Uterus (tissue), 4 donors: ENCODE data around the gene AREL1. TPM values are rescaled to one million over a fixed set of nuclear protein-coding genes. Genes with fewer than 3 reads are reported as not detected.

Experiments used
- DNase-seq, 2 donors: peaks; one replicate each; pipeline ENCODE4 v3.0.0-alpha.2; 2019 to 2020
- H3K27ac ChIP-seq, 2 donors: fragments of 200-600 bp; sonication (generic); 1 replicate in 1 of 2; 2 replicates in 1 of 2; pipeline ENCODE4 v1.5.1; 2016 to 2018
- H3K27me3 ChIP-seq, 2 donors: fragments of 200-600 bp; sonication (generic); one replicate each; pipeline ENCODE4 v1.5.1; 2018 to 2019; ENCODE audit warnings: control low read depth in 1 of 2
- H3K36me3 ChIP-seq, 2 donors: fragments of 200-600 bp; sonication (generic); one replicate each; pipeline ENCODE4 v1.5.1; 2019; ENCODE audit warnings: control low read depth in 1 of 2
- H3K4me1 ChIP-seq, 2 donors: fragments of 200-600 bp; sonication (generic); one replicate each; pipeline ENCODE4 v1.5.1; 2018 to 2019; ENCODE audit warnings: control low read depth in 1 of 2
- H3K4me3 ChIP-seq, 2 donors: fragments of 200-600 bp; sonication (generic); 1 replicate in 1 of 2; 2 replicates in 1 of 2; pipeline ENCODE4 v1.5.1; 2018 to 2019; ENCODE audit warnings: mild to moderate bottlenecking in 1 of 2
- H3K9me3 ChIP-seq, 2 donors: fragments of 200-600 bp; sonication (generic); one replicate each; pipeline ENCODE4 v1.5.1; 2019; ENCODE audit warnings: control low read depth in 1 of 2
- POLR2A ChIP-seq, 2 donors: fragments of 450-650 bp; IDR thresholded peaks; one replicate each; pipeline ENCODE4 v1.6.1; 2016; ENCODE audit warnings: antibody characterized with exemption in 2 of 2, mild to moderate bottlenecking in 1 of 2, moderate library complexity in 1 of 2
- intact Hi-C: fragments of 100-400 bp; cut with DNase I; formaldehyde crosslinking; loops from one replicate; pipeline ENCODE4 v1.15.1; 2023; ENCODE audit warnings: low total_unique reads
- small RNA-seq: library from RNA; depleted of rRNA; stranded (forward); fragments of <200 nt; gene quantifications from one replicate; pipeline ENCODE3, GENCODE V24; 2016
- total RNA-seq, 4 donors: library from RNA; depleted of rRNA in 3 of 4; stranded (reverse); fragments of >200 nt in 3 of 4; gene quantifications; one replicate each; pipeline versions ENCODE4 v1.1.0 to v1.2.4, GENCODE V29; 2014 to 2023
- TF ChIP-seq, protein P1 (sequence below), 4 experiments: fragments of 200-600 bp in 2 of 4; fragments of 450-650 bp in 2 of 4; sonication (generic) in 2 of 4; IDR thresholded peaks; one replicate each; pipeline ENCODE4 v1.5.1; 2016 to 2019; ENCODE audit warnings: antibody characterized with exemption in 4 of 4, mild to moderate bottlenecking in 2 of 4, moderate library complexity in 1 of 4
- donor health status: DM: yes; HTN: yes; CAD: no.

Gene AREL1
- total RNA-seq, 4 donors from 2014 or later = 2.1 to 33.8 (median 22.3) TPM

DNA sequence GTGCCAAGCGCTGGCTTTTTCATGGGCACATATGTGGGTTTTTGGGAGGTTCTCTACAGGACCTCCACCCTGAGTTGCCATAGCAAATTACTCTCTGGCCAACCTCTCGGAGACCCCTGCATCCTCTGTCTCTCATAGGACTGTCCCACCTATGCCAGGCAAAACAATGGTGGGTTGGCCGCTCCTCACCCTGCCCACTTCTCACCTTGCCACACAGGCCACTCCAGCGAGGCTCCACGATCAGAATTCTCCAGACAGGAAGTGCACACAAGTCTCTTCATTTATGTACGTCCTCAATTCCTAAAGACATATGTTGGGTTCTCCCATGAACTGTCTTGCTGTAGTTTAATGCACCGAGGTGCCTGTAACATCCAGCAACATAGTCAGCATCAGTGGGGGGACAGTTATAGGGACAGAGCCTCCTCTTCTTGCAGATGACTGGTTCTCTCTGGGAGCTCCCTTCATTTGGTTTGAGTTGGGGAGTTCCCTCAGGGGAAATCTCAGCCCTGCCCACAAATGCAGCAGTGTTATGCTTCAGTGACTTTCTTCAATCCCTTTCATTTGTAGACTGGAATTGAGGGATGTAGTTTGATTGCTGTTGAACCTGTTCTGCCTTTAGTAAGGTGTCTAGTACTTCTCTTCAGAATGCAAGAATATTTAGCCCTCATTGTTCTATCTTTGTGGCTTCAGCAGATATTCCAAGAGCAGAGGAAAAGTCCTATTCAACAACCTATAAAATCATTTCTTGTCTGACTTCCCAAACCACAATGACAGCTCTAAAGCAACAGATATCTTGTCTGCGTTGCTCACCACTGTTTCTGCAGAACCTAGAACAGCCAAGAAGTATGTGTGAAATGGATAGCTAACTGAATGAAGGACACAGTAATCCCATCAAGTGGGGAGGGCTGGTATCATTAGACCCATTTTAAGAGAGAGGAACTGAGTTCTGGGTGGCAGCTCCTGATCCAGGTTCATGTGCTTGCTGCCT is 98.1 kb downstream of the AREL1 start:
- H3K4me1 ChIP-seq = peaks cover 0 to 15% of the 10 kb centered on the region in 2 donors
- H3K36me3 ChIP-seq = no peaks in the 10 kb centered on the region
- no peaks in the 10 kb centered on the region for H3K9me3 ChIP-seq
- no peak overlapping the region for H3K4me3 ChIP-seq
- H3K27ac ChIP-seq = no peak overlapping the region
- TF ChIP-seq POLR2A (IDR thresholded peaks at IDR 0.05) = no peak
- TF ChIP-seq, protein P1, sequence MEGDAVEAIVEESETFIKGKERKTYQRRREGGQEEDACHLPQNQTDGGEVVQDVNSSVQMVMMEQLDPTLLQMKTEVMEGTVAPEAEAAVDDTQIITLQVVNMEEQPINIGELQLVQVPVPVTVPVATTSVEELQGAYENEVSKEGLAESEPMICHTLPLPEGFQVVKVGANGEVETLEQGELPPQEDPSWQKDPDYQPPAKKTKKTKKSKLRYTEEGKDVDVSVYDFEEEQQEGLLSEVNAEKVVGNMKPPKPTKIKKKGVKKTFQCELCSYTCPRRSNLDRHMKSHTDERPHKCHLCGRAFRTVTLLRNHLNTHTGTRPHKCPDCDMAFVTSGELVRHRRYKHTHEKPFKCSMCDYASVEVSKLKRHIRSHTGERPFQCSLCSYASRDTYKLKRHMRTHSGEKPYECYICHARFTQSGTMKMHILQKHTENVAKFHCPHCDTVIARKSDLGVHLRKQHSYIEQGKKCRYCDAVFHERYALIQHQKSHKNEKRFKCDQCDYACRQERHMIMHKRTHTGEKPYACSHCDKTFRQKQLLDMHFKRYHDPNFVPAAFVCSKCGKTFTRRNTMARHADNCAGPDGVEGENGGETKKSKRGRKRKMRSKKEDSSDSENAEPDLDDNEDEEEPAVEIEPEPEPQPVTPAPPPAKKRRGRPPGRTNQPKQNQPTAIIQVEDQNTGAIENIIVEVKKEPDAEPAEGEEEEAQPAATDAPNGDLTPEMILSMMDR (IDR thresholded peaks at IDR 0.05) = no peak
- no peaks in the 10 kb centered on the region for H3K27me3 ChIP-seq
- no peak for DNase-seq
- intact Hi-C loops = loop anchor here (5.0 kb wide), 1 partner anchor 113 kb away; no protein-coding TSS in a partner anchor

DNA sequence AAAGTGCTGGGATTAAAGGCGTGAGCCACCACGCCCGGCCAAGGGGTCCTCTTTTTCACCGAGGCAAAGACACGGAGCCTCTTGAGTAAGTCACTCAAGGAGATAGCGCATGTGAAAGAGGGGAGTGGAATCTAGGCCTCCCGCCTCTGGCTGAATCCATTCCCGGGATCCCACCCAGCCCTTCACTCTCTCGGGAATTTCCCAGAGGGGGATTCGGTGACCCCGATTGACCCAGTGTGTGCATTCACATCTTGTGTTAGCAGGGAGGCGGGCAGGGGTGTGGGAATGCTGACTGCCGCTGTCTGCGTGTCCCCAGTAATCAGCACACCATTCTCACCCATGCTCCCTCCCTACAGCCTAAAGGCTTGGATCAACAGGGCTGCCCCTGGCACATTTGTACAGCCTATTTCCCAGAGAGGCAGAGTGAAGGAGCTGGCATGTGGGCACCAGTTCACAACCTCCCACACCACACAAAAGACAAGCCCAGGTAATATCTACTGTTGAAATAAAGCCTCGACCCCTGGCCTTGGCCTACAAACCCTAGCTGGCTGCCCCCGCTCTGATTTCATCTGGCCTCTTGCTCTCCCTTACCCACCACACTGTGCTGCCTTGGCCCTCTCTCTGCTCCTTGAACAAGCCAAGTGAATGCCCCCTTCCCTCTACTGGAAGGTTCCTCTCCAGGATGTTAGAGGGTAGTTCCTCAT is 99.5 kb downstream of the AREL1 start:
- TF ChIP-seq POLR2A (IDR thresholded peaks at IDR 0.05) = no peak
- TF ChIP-seq, protein P1 (IDR thresholded peaks at IDR 0.05) = no peak
- no peak for DNase-seq
- no peaks in the 10 kb centered on the region for H3K9me3 ChIP-seq
- no peaks in the 10 kb centered on the region for H3K27me3 ChIP-seq
- H3K4me1 ChIP-seq = peaks cover 0 to 8% of the 10 kb centered on the region in 2 donors
- peak overlapping the region; percentile 68 to 83 for H3K27ac ChIP-seq
- no peaks in the 10 kb centered on the region for H3K36me3 ChIP-seq
- intact Hi-C loops = loop anchor here (5.0 kb wide), 1 partner anchor 111 kb away; no protein-coding TSS in a partner anchor
- no peak overlapping the region for H3K4me3 ChIP-seq

DNA sequence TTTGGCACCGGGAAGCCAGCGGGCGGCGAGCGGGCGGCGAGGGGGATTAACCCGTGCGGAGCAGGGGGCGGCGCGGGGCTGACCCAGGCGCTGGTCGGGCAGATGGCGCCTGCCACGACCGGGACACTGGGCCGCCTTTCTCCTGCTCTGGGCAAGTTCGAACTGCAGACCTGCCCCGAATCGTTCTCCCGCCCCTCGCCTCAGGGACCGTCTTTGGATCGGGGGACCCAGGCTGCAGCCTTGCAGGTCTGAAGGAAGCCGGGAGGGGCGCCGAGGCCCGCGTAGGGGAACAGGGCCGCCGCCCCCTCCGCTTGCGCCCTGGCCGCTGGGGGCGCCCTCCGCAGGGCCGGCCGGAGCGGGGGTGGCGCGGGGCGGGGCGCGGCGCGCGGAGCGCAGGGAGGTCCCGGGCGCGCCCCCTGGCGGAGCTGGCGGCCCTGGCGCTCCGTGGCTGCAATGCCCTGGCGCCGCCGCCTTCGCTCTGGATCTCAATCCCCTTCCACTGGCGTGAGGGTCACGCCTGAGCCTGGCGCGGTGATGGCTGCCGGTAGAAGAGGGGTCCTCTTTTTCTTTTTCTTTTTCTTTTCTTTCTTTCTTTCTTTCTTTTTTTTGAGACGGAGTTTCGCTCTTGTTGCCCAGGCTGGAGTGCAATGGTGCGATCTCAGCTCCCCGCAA is 100.4 kb downstream of the AREL1 start:
- TF ChIP-seq POLR2A (IDR thresholded peaks at IDR 0.05) = peak in 1 of 2 donors; percentile 22
- TF ChIP-seq, protein P1 (IDR thresholded peaks at IDR 0.05) = peak; percentile 52 to 98 (median 84)
- intact Hi-C loops = loop anchor here (5.0 kb wide), 1 partner anchor 110 kb away; no protein-coding TSS in a partner anchor
- Histone ChIP-seq H3K9me3 (no peaks in the 10 kb centered on the region), H3K4me1 (peaks cover 0 to 8% of the 10 kb centered on the region in 2 donors), H3K27me3 (no peaks in the 10 kb centered on the region), H3K36me3 (no peaks in the 10 kb centered on the region), H3K4me3 (peak overlapping the region; percentile 46 to 56), H3K27ac (peak overlapping the region; percentile 68 to 83)
- peak; percentile 74 to 83 for DNase-seq

DNA sequence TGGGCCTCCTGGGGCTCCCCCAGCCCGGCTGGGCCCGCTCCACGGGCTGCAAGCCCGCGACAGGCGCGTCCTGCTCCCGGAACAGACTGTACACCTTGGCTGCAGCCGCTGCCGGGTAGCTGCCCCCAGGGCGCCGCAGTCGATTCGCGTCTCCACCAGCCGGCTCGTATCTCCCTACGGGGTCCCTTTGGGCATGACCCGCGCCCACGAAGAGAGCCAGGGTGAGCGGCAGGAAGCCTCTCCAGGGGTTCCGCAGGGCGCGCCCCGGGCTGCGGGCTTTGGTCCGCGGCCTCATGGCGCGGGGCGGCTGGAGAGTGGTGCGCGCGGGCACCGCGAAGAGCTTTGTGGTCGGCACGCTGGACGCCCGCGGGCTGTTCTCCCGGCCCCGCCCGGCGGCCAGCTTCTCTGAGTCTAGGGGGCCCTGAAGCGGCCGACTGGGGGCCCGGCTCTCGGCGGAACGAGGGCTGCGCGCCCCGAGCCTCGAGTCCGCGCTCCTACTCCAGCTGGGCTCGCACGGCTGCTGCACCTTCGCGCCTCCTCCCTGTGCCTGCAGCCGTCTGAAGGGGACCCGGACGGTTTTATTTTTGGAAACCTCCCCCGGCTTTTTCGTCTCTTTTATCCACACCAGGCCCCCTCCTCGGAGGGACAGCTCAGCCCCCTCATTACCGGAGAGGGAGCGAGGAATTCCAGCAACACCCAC is 101.1 kb downstream of the AREL1 start, which contains the start of gene LTBP2:
Gene LTBP2 (minus strand): TSS at position 588 of the 700 bp plus-strand sequence. CDS start 293 bp downstream, at position 295.
- Histone ChIP-seq H3K36me3 (no peaks in the 10 kb centered on the region), H3K27me3 (no peaks in the 10 kb centered on the region), H3K27ac (peak within 1 kb of the TSS; percentile 68 to 83), H3K9me3 (no peaks in the 10 kb centered on the region), H3K4me3 (peak within 1 kb of the TSS; percentile 46 to 56), H3K4me1 (peaks cover 0 to 8% of the 10 kb centered on the region in 2 donors)
- TF ChIP-seq POLR2A (IDR thresholded peaks at IDR 0.05) = no peak
- TF ChIP-seq, protein P1 (IDR thresholded peaks at IDR 0.05) = no peak
- intact Hi-C loops = loop anchor here (5.0 kb wide), 1 partner anchor 109 kb away; no protein-coding TSS in a partner anchor
- DNase-seq = peak in 1 of 2 donors; percentile 60

Small RNA genes lying within 50 kb of the gene (small RNA-seq; reads per million reads assigned to genes)
- not detected for gene RF00409

Other genes starting within 250 kb of the AREL1 start
- gene NPC2, start 219.8 kb downstream of the AREL1 start, total RNA-seq = 100 to 1,000 TPM; 151 to 353 (median 209) TPM
- 10 to 100 TPM in 2 of 4 donors, 1 to 10 TPM in 2; 1.0 to 22.2 (median 11.0) TPM for gene ISCA2, start 219.3 kb downstream of the AREL1 start, total RNA-seq
- gene LTBP2, start 100.8 kb downstream of the AREL1 start, total RNA-seq = 10 to 100 TPM; 18.8 to 70.6 (median 35.1) TPM
- gene FCF1, start 64 bp upstream of the AREL1 start, total RNA-seq = 100 to 1,000 TPM in 1 of 4 donors, 10 to 100 TPM in 2, 1 to 10 TPM in 1; 6.4 to 116 (median 46.6) TPM
- 100 to 1,000 TPM in 2 of 4 donors, 10 to 100 TPM in 1, 1 to 10 TPM in 1; 8.8 to 118 (median 91.9) TPM for gene YLPM1, start 50.2 kb upstream of the AREL1 start, total RNA-seq
- gene PROX2, start 163.1 kb upstream of the AREL1 start, total RNA-seq = not detected
- 10 to 100 TPM; 31.8 to 77.2 (median 62.7) TPM for gene DLST, start 168.8 kb upstream of the AREL1 start, total RNA-seq
- gene RPS6KL1, start 210.2 kb upstream of the AREL1 start, total RNA-seq = 10 to 100 TPM in 1 of 4 donors, 1 to 10 TPM in 1, under 1 TPM in 1, not detected in 1; 0.26 to 11.1 (median 3.0) TPM
- 10 to 100 TPM in 2 of 4 donors, 1 to 10 TPM in 2; 2.7 to 32.4 (median 15.4) TPM for gene PGF, start 242.5 kb upstream of the AREL1 start, total RNA-seq